Astrocyte of the spinal cord (primary cell): Measurements from ENCODE around the gene LEMD1.
A peak's percentile ranks its signal among the peaks of the same experiment; 100 is the strongest.
"Not testable (repeated sequence)": the region's sequence is repeated elsewhere in the genome, so short reads cannot be mapped to it uniquely, and the experiment has no call there.

ENCODE experiments used
- DNase-seq: peaks from one replicate; pipeline ENCODE4 v3.0.0; 2011; ENCODE audit warnings: low read depth, low spot score
- H3K4me3 ChIP-seq: 2 replicates; pipeline ENCODE4 v1.5.1; 2011; ENCODE audit warnings: low read depth, mild to moderate bottlenecking, low read length, moderate library complexity
- CTCF ChIP-seq: IDR thresholded peaks from 2 replicates; pipeline ENCODE4 v1.5.1; 2012; ENCODE audit warnings: low read depth, mild to moderate bottlenecking, low read length, inconsistent platforms
- in situ Hi-C: cut with HindIII; loops from 2 replicates; pipeline ENCODE4 v1.10.0; 2017; ENCODE audit warnings: low sequenced_read_pairs

The LEMD1 gene

DNA sequence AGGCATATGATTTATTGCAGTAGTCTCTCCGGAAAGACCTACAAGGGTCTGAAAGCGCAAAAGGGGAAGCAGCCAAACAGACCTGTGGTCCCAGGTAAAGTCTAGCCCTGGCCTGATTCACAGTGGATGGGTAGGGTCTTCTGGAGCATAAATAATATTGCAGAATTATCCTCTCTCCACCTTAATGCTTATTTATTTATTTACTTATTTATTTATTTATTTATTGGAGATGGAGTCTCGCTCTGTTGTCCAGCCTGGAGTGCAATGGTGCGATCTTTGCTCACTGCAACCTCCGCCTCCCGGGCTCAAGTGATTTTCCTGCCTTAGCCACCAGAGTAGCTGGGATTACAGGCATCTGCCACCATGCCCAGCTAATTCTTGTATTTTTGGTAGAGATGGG is 53.4 kb downstream of the LEMD1 start:
- in situ Hi-C loops, result no loop called here
- H3K4me3 ChIP-seq, result no peak overlapping the region
- TF ChIP-seq CTCF, result no peak
- DNase-seq, result no peak

GRCh38 chr1:205365945-205366463 is 55.9 kb downstream of the LEMD1 start:
- peak; percentile 46 for DNase-seq
- in situ Hi-C loops, result no loop called here

GRCh38 chr1:205365086-205365485 is 56.8 kb downstream of the LEMD1 start:
- in situ Hi-C loops, H3K4me3 ChIP-seq, DNase-seq: not testable (repeated sequence)

More at GRCh38 chr1:205365945-205366463, 55.9 kb downstream of the LEMD1 start:
- H3K4me3 ChIP-seq, result no peak overlapping the region
- no peak for TF ChIP-seq CTCF

- no peak overlapping the region for H3K4me3 ChIP-seq
- DNase-seq, result no peak
- no peak for TF ChIP-seq CTCF
- in situ Hi-C loops, result no loop called here
Measured at GRCh38 chr1:205360891-205361290, 61.0 kb downstream of the LEMD1 start.

DNA sequence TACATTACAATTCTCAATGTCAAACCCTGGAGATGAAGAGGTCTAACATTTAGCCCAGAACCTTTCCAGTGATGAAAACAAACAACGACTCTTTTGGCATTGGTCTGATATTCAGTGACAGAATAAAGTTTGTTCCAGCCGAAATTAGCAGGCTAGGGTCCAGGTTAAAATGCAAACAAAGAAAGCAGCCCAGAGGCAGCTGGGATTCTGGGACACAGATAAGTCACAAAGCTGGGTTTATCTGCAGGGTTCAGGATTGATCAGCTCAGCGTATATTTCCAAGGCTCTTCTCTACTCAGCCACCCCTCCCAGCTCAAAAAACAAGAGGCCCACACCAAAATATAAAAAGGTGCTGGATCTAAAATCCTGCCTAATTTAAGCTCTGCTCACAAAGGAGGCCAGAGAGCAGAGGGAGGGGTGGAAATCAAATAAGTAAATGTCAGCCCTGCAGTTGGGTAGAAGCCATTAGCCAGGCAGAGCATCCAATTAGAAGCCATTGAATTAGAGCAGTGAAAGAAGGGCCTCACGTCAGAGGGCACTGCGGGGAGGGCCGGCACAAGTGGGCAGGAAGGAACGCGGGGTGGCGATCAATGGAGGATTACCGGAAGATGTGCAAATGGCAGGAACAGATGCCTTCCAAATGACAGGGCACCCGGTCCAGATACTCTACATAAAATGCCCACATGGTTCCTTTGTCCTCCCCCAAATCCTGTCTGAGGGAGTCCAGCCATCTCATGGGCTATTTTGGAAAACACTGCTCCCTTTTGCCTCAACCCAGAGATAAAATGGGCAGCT is 61.9 kb downstream of the LEMD1 start:
- H3K4me3 ChIP-seq, result no peak overlapping the region
- in situ Hi-C loops, result no loop called here
- DNase-seq, result no peak
- no peak for TF ChIP-seq CTCF

- in situ Hi-C loops, result no loop called here
- no peak for DNase-seq
- no peak overlapping the region for H3K4me3 ChIP-seq
- no peak for TF ChIP-seq CTCF
Measured at GRCh38 chr1:205358579-205358978, 63.3 kb downstream of the LEMD1 start.

DNA sequence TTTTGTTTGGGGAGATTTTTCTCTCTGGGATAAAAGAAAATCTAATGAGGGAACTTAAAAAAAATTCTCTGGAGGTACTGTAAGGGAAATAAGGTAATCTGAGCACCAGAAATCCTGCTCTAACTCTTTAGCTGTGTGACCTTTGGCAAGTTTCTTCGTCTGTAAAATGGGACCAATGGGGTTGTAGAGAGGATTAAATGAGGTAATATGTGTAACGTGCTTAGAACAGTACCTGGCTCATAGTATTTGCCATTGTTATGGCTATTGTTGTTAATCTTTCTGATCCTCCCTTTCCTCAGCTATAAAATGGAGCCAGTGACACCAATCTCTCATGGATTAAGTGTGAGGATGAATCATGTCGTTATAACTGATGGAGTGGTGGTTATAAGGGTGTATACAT is 64.3 kb downstream of the LEMD1 start:
- H3K4me3 ChIP-seq, result no peak overlapping the region
- DNase-seq, result no peak
- TF ChIP-seq CTCF, result no peak
- in situ Hi-C loops, result no loop called here
